Raji (cell line): Measurements from ENCODE around the gene AFAP1L2.

Experiments used
- POLR2A ChIP-seq: IDR thresholded peaks from 2 replicates; pipeline ENCODE4 v1.6.1; 2011; ENCODE audit warnings: low read depth, low read length, control low read depth; ENCODE audit not compliant: insufficient read depth

Gene AFAP1L2

DNA sequence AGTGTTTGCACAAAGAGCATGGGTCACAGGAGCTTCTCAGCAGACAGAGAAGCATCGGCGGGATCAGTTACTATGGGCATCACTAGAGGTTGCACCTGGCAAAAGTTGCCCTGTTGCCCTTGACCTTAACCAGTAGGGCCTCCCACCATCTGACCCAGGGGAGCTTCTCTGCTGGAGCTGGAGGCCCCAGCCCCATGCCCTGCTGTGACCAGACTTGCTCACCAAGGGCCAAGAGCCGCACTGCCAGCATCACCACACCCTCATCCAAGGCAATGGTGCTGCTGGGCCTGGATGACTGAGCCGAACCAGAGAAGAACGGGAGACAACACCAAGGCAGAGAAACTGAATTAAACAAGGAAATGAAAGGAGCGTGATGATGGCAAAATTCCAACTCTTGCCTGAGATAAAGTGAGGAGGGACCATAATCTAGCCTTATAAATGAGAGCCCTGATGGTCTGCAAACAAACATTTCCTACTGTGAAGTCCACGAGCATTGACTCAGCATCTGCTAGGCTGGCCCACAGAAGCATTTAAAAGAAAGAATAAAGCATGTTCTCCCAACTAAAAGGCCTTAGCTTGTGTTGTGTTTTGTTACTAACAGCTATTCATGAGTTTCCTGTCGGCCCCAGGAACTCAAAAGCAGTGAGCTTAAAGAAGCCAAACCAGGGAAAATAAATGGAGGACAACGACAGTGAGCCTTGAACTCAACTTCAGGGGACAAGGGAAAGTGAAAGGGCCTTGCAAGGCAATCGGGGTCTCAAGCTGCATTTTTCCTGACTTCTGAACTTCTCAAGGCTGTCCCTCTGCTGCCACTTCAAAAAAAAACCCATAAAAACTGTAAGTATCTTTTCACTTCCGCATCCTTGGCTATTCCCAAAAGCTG lies 60.4 kb downstream of the AFAP1L2 start:
- TF ChIP-seq POLR2A, result no peak

DNA sequence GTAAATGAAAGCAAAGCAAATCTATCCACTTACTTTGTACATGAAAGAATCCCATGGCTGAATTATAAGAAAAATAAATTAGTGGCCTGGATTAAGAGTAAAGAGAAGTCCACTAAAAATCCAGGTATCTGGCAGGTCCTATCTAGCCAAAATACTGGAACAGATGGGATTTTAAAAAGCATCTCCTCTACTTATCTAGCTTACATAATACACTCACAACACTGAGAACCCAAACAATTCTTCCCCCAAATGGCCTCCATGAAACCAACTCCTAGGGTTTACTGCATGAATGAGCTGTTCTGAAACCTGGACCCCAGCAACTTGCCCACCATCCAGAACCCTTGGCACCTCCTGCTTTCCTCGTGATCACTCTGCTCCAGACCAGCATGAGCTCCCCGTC lies 61.3 kb downstream of the AFAP1L2 start:
- TF ChIP-seq POLR2A, result no peak

GRCh38 chr10:114340816-114341215 lies 63.5 kb downstream of the AFAP1L2 start:
- TF ChIP-seq POLR2A, result no peak

DNA sequence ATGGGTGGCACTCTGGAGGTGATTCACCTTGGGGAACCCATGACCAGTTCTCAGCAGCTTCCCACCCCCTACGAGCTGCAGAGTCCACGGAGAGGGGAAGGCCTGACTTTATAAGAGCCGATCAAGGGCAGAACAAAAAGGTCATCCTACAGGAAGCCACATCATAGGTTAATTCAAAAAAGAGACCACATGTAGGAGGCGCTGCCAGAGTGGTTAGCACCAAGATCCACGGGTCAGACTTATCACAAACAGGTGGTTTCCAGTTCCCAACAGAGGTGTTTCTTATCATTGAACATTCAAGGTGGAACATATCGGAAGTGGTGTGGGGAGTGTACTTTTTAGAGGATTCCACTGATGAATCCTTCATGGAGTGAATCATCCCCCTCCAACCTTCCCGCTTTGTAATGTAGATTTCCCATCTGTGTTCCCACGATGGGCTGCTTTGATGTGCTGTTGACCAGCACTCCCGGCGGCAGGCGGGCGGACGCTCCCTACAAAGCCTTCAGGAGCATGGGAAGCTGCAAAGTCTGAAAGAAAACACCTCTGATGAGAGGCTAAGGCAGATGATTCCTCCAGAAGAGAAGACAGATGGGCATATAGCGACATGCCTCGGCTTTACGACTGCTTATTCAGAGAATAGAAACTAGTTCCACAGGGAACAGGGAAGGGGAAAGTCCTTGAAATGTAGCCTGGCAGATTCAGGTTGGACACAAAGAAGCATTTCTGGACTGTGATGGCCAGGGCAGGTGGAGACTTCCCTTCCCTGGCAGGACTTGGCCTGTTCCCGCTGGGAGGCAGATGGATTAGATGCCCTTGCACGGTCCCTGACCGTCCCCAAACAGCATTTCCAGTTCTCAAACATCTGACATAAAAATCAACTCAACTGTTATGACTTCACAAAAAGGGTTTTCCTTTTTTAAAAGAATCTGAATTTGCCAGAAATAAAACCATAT lies 66.5 kb downstream of the AFAP1L2 start:
- no peak for TF ChIP-seq POLR2A

GRCh38 chr10:114336823-114337509 lies 67.3 kb downstream of the AFAP1L2 start:
- no peak for TF ChIP-seq POLR2A

DNA sequence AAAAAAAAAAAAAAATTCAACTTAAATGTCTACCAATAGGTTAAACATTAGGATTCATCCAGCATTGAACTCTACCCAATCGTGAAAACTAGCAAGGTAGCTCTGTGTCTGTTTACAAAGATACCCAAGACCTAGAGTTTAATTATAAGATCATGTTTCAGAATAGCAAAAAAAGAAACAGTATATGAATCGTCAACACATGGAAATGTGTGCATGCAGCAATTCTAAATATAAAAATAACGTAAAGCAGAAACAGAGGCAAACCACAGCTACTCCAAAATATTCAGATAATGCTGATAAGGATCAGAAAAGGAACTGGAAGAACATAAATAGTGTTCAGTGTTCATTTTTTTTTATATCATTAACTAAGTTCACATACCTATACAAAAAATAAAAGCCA lies 68.7 kb downstream of the AFAP1L2 start:
- no peak for TF ChIP-seq POLR2A

- no peak for TF ChIP-seq POLR2A
These were observed 70.0 kb downstream of the AFAP1L2 start for GRCh38 chr10:114334301-114334700.

GRCh38 chr10:114332301-114333192 lies 71.8 kb downstream of the AFAP1L2 start:
- TF ChIP-seq POLR2A, result no peak

- TF ChIP-seq POLR2A, result no peak
These were observed 74.5 kb downstream of the AFAP1L2 start for GRCh38 chr10:114329634-114330365.

DNA sequence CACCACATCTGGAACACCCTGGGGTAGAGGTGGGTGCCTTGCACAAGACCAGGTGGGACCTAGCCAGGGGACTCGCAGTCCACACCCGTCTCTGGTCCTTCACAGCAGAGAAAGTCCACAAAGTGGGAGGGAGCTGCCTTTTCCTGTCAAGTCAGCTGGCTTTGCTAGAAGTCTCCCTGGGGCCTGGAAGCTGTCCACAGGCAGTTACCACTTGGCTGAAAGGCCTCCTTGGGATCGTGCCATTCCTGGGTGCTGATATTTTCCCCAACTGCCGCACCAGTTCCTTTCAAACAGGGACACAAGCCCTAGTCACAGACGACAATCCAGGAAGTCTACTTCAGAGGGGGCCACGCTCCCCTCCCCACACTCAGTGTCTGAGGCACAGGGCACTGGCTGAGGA lies 75.4 kb downstream of the AFAP1L2 start:
- TF ChIP-seq POLR2A, result no peak

- no peak for TF ChIP-seq POLR2A
These were observed 75.9 kb downstream of the AFAP1L2 start for GRCh38 chr10:114328441-114328812.

DNA sequence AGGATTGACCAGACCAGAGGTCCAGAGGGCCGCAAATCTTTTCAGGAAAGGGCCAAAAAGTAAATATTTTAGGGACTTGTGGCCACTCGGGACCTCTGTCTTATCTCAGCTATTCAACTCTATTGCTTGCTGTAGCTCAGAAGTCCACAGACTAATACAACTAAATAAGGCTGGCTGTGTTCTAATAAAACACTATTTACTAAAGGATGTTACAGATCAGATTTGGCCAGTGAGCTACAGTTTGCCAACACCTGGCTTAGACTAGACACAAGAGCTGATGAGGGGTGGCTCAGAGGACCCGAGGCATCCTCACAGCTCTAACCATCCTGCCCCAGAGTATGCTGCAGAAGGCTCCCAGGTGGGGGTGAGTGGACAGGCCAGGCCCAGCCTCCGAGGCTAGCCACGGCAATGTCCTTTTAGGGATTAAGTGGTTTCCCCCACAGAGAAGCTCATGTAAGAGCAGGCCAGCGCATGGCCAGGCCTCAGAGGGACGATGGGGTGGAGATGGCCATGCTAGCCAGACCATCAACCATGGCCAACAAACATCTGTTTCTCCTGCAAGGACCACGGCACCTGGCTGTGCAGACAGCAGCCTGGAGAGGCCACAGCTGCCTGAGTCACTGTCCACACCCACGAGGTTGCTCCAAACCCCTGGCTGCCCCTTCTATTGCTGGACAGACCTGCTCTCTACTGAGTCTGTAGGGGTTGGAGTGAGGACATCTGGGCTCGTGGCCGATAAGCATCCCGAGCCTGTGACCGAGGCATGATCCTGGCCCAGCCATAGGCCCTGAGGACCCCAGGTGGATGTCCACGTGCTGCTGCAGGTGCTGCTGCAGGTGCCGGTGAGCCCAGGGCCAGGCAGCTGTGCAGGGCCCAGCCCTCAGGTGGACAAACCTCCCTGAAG lies 76.5 kb downstream of the AFAP1L2 start:
- no peak for TF ChIP-seq POLR2A

DNA sequence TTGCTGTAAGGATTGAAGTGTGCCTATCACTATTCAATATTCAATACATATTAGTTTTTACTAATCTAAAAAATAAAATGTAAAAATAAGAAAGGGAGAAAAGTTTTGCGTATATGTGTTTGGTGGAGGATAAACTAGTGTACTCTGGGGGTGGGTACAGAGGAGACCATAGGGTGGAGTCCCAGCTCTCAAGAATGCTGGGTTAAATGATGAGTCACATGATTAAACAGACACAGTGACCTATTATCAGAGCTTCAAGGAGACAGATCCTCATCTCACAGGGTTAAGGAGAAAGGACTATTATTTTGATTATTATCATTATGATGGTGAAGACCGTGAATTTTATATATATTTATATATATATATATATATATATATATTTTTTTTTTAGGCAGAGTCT lies 77.5 kb downstream of the AFAP1L2 start:
- TF ChIP-seq POLR2A, result no peak
